Central memory CD8-positive, alpha-beta T cell (primary cell): ENCODE results near the gene SLC46A3.

Experiments used
- ATAC-seq: fragments of 150-1000 bp; cut with Tn5 transposase; replicated peaks from 2 replicates; pipeline ENCODE4 v1.10.0; 2022; ENCODE audit warnings: mild to moderate bottlenecking, moderate FRiP score, moderate number of reproducible peaks; ENCODE audit not compliant: poor library complexity, severe bottlenecking; ENCODE audit errors: extremely low read depth
- DNase-seq, 2 donors: peaks; one replicate each; pipeline ENCODE4 v3.0.0; 2021; ENCODE audit warnings: low spot score in 2 of 2
- H3K27ac Mint-ChIP-seq: one replicate; pipeline ENCODE4 v1.8.0; 2022; ENCODE audit warnings: low read depth, mild to moderate bottlenecking, moderate library complexity, mixed read lengths
- H3K27me3 Mint-ChIP-seq: one replicate; pipeline ENCODE4 v1.8.0; 2022; ENCODE audit warnings: mixed read lengths
- H3K36me3 Mint-ChIP-seq: one replicate; pipeline ENCODE4 v1.8.0; 2022; ENCODE audit warnings: mild to moderate bottlenecking, moderate library complexity, mixed read lengths; ENCODE audit not compliant: insufficient read depth
- H3K4me1 Mint-ChIP-seq: one replicate; pipeline ENCODE4 v1.8.0; 2022; ENCODE audit warnings: mixed read lengths
- H3K4me3 Mint-ChIP-seq: one replicate; pipeline ENCODE4 v1.8.0; 2022; ENCODE audit warnings: mild to moderate bottlenecking, moderate library complexity, mixed read lengths
- H3K9me3 Mint-ChIP-seq: one replicate; pipeline ENCODE4 v1.8.0; 2022; ENCODE audit warnings: mixed read lengths

Gene SLC46A3

DNA sequence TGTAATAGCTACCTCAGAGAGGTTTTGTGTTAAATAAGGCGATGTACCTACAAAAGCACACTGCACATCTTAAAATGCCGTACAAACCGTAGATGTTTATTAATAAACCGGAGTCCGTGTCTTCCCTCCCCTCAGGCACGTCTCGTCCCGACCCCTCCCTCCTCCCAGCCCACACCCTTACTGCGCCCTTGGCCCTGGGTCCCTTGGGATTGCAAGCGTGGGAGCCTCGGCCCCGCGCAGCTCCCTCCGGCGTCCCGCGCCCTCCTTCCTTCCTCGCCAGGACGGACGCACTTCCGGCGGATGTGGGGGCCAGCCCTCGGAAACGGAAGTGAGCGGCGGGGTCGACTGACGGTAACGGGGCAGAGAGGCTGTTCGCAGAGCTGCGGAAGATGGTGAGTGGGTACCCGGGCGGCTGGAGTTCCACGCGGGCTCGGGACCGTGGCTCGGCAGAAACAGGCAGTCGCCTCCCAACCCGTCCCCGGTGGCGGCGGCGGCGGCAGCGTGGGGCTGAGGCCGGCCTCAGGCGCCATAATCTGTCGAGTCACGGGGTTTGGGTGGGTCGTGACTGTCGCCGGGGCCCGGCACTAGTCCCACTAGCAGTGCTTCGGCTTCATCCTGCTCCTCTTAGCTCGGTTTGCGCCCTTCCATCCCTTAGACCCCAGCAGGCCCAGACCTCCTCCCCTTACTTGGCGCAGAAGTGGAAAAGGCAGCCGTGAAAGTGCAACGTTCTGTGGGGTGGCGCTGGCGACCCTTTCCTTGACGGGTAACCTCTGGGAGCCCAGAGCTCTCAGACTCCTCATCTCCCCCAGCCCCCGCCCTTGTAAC, 59.8 kb downstream of the SLC46A3 start, which contains the start of gene POMP:
POMP (plus strand) TSS at position 335 of the 825 bp plus-strand sequence; CDS start at position 390, 55 bp downstream.
- Mint-ChIP-seq H3K4me1 (peaks cover 62% of the 10 kb centered on the region), H3K9me3 (no peaks in the 10 kb centered on the region), H3K36me3 (peaks cover 32% of the 10 kb centered on the region), H3K27ac (peak within 1 kb of the TSS; percentile 97), H3K4me3 (peak within 1 kb of the TSS; percentile 92), H3K27me3 (no peaks in the 10 kb centered on the region)
- DNase-seq = peak; percentile 85
- peak; percentile 92 for ATAC-seq

DNA sequence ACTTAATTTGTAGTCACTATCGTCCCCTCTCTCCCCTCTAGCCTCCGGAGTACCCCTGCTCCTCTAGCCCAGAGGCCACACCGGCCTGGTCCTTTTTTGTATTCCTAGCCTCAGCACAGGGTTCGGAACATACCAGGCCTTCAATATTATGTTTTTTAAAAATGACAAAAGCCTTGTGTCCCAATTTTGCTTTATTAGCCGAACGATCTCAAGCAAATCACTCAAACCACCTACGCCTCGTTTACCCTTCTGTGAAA, 60.3 kb downstream of the SLC46A3 start:
- Mint-ChIP-seq H3K36me3 (peaks cover 28% of the 10 kb centered on the region), H3K4me1 (peaks cover 62% of the 10 kb centered on the region), H3K9me3 (no peaks in the 10 kb centered on the region), H3K4me3 (peak overlapping the region; percentile 92), H3K27me3 (no peaks in the 10 kb centered on the region), H3K27ac (peak overlapping the region; percentile 97)
- ATAC-seq (peak; percentile 1), DNase-seq (no peak)

DNA sequence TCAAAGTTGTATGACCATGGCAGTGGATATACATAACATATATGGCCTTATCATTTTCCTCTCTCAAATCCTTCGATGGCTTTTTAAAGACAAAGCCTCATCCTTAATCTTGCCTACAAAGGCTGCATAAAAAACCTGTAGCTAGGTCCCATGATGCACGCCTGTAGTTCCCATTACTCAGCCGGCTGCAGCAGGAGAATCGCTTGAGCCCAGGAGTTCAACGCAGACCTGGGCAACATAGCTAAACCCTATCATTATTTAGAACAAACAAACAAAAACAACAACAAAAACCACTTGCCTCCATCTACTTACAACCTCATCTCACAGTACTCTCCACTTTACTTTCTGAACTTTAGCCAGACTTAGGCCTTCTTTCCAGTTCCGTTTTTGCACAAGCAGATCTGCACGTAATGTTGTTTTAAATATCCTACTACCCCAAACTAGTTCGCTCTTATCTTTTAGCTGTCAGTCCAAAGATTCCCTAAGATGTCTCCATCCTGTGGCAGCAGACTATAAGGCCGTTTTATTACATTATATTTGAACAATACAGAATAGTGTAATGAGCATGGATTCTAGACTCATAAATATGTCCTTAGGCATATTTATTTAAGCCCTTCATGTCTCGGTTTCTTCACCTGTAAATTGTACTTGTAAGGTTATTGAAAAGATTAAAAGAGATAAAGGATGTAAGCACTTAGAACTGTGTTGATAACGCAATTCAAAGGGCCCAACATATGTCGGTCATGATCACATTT, 60.8 kb downstream of the SLC46A3 start:
- Mint-ChIP-seq H3K27me3 (no peaks in the 10 kb centered on the region), H3K36me3 (peaks cover 25% of the 10 kb centered on the region), H3K9me3 (no peaks in the 10 kb centered on the region), H3K4me1 (peaks cover 62% of the 10 kb centered on the region), H3K27ac (peak overlapping the region; percentile 97), H3K4me3 (peak overlapping the region; percentile 92)
- DNase-seq (no peak), ATAC-seq (no peak)

DNA sequence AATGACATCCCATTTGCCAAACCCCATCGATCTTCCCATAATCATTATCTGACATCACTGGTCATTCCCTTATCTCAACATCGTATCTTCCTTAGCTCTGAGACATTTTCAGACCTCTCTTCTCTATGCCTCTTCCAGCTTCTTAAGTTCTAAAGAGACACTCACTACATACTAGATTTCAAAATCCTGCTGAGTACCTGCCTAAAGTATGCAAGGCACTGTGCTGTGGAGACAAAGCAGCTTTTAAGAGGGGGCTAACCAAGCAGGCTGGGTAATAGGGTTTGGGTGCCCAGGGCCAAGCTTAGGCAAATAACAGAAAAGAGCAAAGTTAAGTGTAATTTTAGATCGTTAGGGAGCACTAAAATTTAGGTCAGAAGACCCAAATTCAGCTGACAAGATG, 63.2 kb downstream of the SLC46A3 start:
- H3K4me1 Mint-ChIP-seq = peaks cover 48% of the 10 kb centered on the region
- H3K9me3 Mint-ChIP-seq = no peaks in the 10 kb centered on the region
- no peak overlapping the region for H3K4me3 Mint-ChIP-seq
- H3K36me3 Mint-ChIP-seq = peaks cover 17% of the 10 kb centered on the region
- ATAC-seq = no peak
- no peaks in the 10 kb centered on the region for H3K27me3 Mint-ChIP-seq
- DNase-seq = no peak
- H3K27ac Mint-ChIP-seq = peak overlapping the region; percentile 17

DNA sequence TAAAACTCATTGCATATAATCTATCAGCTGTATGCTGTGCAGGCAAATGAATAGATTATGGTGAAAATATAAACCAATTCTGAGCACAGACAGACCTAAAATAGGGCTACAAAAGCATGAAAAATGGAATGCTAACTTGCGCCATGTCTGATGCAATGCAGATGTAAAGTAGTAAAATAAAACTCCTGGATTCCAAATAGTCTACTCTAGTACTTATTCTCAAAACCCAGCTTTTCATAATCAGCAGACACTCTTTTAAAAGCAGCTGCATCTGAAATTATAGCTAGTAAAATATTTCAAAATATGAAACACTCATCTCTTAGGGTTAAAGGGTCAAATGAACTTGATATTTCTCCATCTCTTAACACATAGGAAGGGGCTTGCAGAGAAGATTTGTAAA, 64.5 kb downstream of the SLC46A3 start:
- Mint-ChIP-seq H3K4me3 (no peak overlapping the region), H3K27me3 (no peaks in the 10 kb centered on the region), H3K9me3 (no peaks in the 10 kb centered on the region), H3K27ac (no peak overlapping the region), H3K36me3 (peaks cover 10% of the 10 kb centered on the region), H3K4me1 (peaks cover 36% of the 10 kb centered on the region)
- ATAC-seq (no peak), DNase-seq (no peak)

DNA sequence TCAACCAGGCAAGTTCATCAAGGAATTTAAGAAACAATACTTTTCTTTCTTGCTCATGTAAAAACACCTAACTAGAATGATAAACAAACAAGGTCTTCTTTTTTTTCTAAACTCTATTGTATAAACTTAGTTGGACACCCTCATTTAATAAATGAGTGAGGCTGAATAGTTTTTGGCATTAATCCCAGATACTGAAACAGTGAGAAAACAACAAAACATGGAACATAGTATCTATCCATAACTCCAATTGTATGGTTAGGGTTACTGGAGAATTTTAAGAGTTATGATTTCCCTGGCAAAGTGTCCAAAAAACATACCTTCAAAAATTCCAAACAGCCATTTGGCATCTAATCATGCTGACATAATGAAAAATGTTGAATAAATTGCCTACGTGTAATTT, 65.7 kb downstream of the SLC46A3 start:
- peaks cover 2% of the 10 kb centered on the region for H3K36me3 Mint-ChIP-seq
- no peaks in the 10 kb centered on the region for H3K9me3 Mint-ChIP-seq
- H3K4me1 Mint-ChIP-seq = peaks cover 30% of the 10 kb centered on the region
- no peak overlapping the region for H3K4me3 Mint-ChIP-seq
- ATAC-seq (no peak), DNase-seq (no peak)
- H3K27me3 Mint-ChIP-seq = no peaks in the 10 kb centered on the region
- no peak overlapping the region for H3K27ac Mint-ChIP-seq

- H3K36me3 Mint-ChIP-seq = peaks cover 2% of the 10 kb centered on the region
- DNase-seq = no peak
- no peak for ATAC-seq
- no peaks in the 10 kb centered on the region for H3K9me3 Mint-ChIP-seq
- no peak overlapping the region for H3K27ac Mint-ChIP-seq
- no peak overlapping the region for H3K4me3 Mint-ChIP-seq
- peaks cover 19% of the 10 kb centered on the region for H3K4me1 Mint-ChIP-seq
- H3K27me3 Mint-ChIP-seq = no peaks in the 10 kb centered on the region
Measured at GRCh38 chr13:28651810-28652401, 66.9 kb downstream of the SLC46A3 start.

- Mint-ChIP-seq H3K4me3 (no peak overlapping the region), H3K27ac (no peak overlapping the region), H3K36me3 (peaks cover 2% of the 10 kb centered on the region), H3K27me3 (no peaks in the 10 kb centered on the region), H3K4me1 (peaks cover 7% of the 10 kb centered on the region), H3K9me3 (no peaks in the 10 kb centered on the region)
- ATAC-seq (no peak), DNase-seq (no peak)
Measured at GRCh38 chr13:28650284-28650683, 68.5 kb downstream of the SLC46A3 start.
